GM20000 (cell line): Measurements from ENCODE around the gene RPS19BP1.
A peak's percentile ranks its signal among the peaks of the same experiment; 100 is the strongest.

Source experiments
- DNase-seq: peaks from one replicate; pipeline ENCODE4 v3.0.0; 2012; ENCODE audit warnings: low spot score
- CTCF ChIP-seq: IDR thresholded peaks from 2 replicates; pipeline ENCODE4 v1.5.1; 2012; ENCODE audit warnings: mild to moderate bottlenecking, control low read depth; ENCODE audit errors: extremely low read depth, missing control alignments

RPS19BP1 gene

GRCh38 chr22:39532215-39533073, at the start of gene RPS19BP1:
RPS19BP1 (minus strand) TSS chr22:39532748; CDS start chr22:39532738, 10 bp downstream.
- peak; percentile 97 for DNase-seq
- no peak for TF ChIP-seq CTCF

GRCh38 chr22:39581303-39581702, 48.8 kb upstream of the RPS19BP1 start:
- DNase-seq: no peak
- no peak for TF ChIP-seq CTCF

- TF ChIP-seq CTCF: no peak
- no peak for DNase-seq
Observed at GRCh38 chr22:39580795-39581194, 48.2 kb upstream of the RPS19BP1 start.

GRCh38 chr22:39580006-39580441, 47.5 kb upstream of the RPS19BP1 start:
- no peak for TF ChIP-seq CTCF
- no peak for DNase-seq

- no peak for TF ChIP-seq CTCF
- DNase-seq: no peak
Observed at GRCh38 chr22:39577900-39578299, 45.4 kb upstream of the RPS19BP1 start.

DNA sequence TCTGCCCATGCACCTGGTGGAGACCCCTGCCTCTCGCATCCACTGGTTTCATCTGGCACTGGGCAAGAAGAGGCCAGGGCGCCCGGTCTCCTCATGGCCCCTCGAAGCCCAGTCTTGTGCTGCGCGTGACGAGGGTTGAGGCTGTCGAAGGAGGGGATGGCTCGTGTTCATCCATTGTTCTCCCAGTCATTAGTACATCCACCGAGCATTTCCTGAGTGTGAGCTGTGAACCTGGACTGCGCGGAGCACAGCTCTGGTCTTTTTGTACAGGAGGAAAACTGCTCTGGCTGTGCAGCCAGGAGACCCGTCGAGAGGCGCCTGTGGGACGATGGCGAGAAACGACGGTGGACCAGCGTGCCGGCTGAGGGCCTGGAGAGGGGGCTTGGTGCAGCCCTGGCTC, 44.8 kb upstream of the RPS19BP1 start:
- DNase-seq: no peak
- no peak for TF ChIP-seq CTCF

GRCh38 chr22:39576027-39576426, 43.5 kb upstream of the RPS19BP1 start:
- TF ChIP-seq CTCF: no peak
- DNase-seq: no peak
